T-helper 2 cell (primary cell): ENCODE results near the gene SCNN1G.

Experiments
- DNase-seq, 5 experiments: peaks; one replicate each; pipeline versions ENCODE4 v3.0.0 to v3.0.0-alpha.2; 2012 to 2022

SCNN1G gene

DNA sequence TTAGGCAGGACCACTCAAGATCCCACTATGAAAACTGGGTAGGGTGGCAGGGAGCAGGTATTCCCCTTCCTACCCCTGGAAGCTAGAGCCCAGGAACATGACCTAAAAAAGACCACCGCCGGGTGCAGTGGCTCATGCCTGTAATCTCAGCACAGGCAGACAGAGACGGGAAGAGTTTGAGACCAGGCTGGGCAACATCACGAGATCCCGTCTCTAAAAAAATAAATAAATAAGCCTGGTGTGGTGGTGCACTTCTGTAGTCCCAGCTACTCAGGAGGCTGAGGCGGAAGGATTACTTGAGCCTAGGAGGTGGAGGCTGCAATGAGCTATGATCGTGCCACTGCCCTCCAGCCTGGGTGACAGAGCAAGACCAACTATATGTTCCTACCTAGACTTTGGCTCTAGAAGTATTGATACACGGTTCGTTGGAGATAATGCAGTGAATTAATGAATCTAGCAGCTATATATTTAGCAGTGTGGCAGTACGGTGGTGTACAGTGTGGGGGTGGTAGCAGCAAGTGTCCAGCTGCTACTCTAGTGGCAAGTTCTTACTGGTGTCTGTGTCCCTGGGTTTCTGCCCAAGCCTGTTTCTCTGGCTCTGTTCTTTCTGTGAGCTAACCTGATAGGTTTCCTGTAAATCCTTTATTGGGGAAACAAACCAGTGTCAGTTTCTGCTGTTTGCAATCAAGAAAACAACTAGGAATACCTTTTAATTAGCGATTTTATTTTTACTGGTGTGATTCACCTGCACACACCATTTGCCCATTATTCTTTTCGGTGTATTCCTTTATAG lies 30.0 kb upstream of the SCNN1G start:
- no peak for DNase-seq

DNA sequence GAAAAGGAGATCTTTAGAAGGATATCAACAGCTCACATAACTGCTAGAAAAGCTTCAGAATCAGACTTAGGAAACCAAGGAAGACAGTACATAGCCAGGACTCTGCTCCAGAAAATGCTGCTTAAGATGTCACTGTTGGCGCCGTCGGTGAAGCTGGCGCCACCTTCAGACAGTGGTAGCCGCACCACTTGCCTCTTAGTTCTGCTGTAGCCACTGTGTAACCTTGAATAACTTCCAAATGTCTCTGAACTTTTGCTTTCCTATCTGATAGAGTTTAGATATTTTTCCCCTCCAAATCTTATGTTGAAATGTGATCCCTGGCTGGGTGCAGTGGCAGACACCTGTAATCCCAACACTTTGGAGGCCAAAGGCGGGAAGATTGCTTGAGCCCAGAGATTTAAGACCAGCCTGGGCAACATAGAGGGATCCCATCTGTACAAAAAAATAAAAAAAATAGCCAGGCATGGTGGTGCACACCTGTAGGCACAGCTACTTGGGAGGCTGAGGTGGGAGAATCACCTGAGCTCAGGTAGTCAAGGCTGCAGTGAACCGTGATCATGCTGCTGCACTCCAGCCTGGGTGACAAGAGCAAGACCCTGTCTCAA lies 27.0 kb upstream of the SCNN1G start:
- peak in 1 of 5 experiments; percentile 35 for DNase-seq

DNA sequence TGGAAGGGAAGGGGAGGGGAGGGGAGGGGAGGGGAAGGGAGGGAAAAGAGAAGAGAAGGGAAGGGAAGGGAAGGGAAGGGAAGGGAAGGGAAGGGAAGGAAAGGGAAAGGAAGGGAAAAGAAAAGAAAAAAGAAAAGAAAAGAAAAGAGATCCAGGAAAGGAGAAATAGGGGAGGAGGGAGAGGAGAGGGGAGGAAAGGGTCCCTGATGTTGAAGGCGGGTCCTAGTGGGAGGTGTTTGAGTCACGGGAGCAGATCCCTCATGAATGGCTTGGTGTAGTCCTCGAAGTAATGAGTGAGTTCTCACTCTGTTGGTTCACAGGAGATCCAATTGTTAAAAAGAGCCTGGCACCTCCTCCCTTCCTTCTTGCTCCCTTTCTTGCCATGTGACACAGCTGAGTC lies 26.4 kb upstream of the SCNN1G start:
- DNase-seq: no peak

DNA sequence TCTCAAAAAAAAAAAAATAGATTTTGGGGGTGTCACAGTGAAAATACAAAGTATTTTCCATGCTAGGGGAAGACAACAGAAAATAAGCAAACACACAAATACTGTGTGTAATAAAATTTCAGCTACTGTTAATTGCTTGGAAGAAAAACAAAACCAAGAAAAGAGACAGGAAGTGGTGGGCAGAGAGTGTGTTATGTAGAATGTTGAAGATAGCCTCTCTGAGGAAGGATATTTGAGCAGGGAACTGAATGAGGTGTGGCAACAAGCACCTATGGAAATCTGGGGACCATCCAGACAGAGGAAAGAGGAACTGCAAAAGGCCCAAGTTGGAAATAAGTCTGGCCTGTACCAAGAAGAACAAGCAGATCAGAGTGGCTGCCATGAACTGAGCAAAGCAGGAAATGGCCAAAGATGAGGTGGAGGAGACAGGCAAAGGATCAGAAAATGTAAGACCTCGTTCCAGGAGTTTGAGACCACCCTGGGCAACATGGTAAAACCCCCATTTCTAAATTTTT lies 25.5 kb upstream of the SCNN1G start:
- peak in 1 of 5 experiments; percentile 55 for DNase-seq

DNA sequence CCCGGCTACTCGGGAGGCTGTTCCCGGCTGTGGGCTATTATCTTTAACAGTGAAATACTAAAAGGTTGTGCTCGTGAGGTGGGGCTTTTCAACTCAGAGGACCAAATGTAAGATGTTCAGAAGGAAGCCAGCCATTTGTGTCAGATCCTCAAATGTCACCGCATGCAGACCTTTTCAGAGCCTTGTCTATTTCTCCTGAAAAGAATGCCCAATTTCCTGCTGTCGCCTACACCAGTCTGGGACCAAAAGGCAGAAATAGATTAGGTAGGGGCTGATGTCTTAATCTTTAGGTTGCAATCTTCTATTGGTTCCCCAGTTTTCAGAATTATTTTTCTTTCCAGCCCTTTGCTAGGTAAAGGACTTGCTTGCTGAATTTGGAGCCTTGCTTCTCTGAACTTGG lies 24.4 kb upstream of the SCNN1G start:
- no peak for DNase-seq

DNA sequence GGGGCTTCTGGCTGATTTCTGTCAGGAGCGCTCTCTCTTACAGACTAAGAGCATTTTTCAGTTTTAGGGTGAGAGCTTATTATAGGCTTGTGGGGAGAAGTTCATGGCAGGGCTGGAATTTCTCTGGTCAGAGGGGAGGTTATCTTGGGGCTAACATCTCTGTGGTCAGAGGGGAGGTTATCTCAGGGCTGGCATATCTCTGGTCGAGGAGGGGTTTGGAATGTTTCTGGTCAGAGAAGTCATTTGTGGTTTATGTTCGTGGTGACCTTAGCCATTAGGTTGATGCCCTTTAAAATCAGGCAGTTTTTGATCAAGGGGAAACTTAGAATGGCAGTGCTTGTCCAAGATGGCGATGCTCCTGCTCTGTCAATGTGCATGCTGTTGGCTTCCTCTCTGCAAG lies 22.5 kb upstream of the SCNN1G start:
- no peak for DNase-seq

DNA sequence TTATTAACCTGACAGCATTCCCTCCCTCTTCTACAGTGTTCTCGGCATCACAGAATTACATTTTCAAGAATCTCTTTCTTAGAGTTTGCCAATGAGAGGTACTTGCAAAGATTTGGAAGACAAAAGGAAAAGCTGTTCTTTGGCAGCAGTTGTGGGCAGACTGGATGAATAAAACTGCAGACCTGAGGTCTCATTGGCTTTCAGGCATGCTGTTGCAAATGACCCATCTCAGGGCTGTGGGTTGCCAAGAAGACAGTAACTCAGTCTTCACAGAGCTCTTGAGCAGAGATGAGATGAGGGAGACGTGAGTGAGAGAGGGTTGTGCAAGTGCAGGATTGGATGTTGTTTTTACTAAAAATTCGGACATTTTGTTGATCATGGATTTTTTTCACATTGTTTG lies 22.0 kb upstream of the SCNN1G start:
- DNase-seq: no peak

DNA sequence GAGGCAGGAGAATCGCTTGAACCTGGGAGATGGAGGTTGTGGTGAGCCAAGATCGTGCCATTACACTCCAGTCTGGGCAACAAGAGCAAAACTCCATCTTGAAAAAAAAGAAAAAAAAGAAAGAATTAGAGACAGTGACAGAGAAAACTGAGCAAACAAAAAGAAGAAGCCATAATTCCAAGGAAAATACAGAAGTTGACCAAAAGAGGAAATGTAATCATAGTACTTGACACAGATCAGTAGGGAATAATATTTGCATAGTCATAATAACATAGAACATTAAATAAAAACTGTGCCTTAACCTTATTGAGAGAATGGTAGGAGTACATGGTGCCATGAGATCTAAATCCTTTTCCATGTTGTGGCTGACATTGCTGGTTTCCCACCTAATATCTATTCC lies 18.6 kb upstream of the SCNN1G start:
- no peak for DNase-seq

DNA sequence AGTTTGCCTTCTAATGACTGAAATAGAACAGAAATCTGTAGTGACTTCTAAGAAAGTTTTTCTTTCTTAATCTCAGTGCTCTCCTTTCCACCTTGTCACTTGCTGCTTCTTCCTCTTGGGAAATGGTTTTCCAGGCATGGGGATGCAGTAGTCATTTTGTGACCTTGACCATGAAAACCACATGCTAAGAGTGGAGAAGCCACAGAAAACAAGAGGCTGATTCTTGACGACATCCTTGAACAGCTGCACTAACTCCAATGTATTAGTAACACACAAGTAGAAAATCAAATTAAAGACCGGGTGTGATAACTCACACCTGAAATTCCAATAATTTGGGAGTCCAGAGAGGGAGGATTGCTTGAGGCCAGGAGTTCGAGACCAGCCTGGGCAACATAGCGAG lies 17.8 kb upstream of the SCNN1G start:
- DNase-seq: no peak

DNA sequence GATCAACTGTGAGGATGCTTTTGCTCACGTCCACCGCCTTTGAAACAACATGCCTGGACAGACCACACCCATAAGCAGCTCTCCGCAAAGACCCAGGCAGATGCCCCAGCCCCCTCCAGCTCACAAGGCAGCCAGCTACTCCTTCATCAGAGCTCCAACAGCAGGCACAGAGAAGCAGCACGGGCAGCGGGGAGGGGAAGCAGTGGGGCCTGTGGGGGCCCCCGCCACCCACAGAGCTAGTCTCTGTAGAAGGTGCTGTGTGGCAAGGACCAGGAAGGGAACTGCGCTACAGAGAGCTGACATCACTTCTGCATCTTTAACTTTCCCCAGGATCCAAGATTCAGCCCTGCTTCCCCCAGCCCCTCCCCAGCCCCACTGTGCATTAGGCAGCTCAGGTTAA lies 10.0 kb upstream of the SCNN1G start:
- no peak for DNase-seq

DNA sequence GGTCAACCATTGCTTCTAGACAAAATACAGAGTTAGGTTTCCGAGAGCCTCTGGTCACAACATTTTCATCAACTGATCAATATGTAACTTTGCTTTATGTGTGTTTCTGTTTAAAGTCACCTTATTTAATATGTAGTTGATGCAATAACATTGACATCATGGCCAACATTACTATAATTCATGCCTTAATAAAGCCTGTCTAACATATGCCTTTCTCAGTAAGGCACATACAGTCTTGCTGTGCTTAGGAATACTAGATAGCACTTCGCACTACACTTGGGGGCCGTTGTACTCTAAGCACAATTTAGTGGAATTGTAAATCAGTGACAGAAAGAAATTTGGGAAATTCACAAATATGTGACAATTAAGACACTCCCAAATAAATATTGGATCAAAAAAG lies 9.6 kb upstream of the SCNN1G start:
- no peak for DNase-seq

DNA sequence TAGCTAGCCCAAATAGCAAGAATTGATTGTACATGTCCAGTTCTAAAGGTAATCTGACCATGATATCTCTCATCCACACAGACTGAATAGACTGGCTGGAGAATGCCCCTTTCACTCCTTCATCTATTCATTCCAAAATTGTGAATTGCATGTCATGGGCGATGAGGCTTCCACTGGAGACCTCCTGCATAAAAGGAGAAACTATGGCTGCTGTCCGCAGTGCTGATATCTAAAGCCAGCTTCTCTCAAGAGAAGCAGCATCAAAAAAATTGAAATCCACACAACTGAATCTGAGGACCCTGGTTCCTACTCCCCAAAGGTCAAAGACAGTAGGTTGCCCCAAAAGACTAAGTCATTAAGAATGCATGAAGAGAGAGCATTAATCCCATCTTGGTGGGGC lies 7.9 kb upstream of the SCNN1G start:
- no peak for DNase-seq

DNA sequence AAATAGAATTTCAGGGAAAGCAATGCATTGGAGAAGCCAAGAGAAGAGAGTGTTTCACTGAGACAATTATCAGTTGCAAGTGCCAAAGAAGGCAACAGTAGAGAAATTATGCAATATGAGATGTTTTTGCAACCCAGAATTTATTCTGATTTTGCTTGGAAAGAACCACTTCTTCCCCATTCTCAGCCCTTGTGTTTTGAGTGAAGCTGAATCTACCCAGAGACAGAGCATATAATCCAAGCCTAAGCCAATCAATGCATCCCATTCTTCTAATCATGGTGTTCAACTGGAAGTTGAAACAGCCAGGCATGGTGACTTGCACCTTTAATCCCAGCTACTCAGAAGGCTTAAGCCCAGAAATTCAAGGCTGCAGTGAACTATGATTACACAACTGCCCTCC lies 6.9 kb upstream of the SCNN1G start:
- no peak for DNase-seq

DNA sequence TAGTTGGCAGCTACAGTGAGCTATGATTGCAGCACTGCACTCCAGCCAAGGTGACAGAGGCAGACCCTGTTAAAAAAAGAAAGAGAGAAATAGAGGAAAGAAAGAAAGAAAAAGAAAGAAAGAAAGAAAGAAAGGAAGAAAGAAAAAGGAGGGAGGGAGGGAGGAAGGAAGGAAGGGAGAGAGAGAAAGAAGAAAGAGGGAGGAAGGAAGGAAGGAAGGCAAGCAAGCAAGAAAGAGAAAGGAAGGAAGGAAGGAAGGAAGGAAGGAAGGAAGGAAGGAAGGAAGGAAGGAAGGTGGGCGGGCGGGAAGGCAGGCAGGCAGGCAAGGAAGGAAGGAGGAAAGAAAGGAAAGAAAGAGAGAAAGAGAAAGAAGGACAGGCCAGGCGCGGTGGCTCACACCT lies 1.0 kb upstream of the SCNN1G start:
- DNase-seq: no peak

DNA sequence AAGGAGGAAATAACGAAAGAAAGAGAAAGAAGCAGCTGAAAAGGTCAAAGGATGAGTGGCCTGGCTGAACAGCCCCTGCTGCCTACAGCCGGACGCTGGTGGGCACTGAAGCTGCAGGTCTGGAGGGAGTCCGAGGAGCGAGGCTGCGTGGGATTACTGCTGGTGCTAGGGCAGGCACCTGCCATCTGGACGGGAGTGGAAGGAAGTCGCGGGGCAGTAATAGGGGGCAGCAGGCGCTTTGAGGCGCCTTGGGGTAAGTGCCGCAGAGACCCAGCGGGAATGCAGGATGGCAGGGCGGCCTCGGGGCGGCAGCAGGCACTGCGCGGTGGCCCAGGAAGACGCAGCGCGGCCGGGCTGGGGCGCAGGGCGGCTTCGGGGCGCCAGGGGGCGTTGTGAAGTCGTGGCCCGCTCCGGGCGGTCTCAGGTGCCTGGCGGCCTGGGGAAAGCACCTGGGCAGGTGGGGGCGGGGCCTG lies 303 bp upstream of the SCNN1G start:
- peak; percentile 30 to 79 (median 45) for DNase-seq

DNA sequence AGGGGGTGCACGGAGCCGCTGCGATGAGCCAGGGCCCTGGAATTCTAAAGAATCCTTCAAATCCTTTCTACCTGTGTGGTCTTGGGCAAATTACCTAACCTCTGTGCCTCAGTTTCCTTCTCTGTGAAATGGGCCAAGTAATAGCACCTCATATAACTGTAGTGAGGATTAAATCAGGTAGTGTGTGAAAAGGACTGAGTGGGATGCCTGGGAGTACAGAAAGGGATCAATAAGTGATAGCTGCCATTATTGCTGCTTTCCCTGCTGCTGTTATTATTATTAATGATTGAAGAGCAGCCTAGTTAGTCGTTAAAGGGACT lies 958 bp downstream of the SCNN1G start:
- no peak for DNase-seq

DNA sequence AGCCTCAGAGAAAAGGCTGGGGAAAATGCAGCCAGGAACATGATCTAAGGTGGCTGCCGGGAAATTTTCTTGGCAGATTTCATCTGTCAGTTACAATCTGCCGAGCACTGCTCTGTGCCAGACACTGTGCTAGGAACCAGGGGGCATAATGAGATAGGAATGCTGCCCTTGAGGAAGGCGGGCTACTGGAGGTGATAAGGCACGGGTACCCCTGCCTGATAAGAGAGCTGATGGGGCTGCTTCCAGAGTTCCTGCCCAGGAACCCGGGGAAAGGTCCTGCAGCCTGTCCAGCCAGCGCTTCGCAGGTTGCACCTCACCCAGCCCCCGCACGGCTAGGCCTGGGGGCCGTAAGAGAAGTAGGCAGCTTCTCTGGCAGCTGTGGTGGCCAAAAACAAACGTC lies 3.1 kb downstream of the SCNN1G start:
- DNase-seq: no peak

DNA sequence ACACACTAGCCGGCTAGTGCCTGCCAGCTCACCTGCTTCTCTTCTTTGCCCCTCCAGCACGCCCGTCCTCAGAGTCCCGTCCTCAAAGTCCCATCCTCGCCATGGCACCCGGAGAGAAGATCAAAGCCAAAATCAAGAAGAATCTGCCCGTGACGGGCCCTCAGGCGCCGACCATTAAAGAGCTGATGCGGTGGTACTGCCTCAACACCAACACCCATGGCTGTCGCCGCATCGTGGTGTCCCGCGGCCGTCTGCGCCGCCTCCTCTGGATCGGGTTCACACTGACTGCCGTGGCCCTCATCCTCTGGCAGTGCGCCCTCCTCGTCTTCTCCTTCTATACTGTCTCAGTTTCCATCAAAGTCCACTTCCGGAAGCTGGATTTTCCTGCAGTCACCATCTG lies 3.6 kb downstream of the SCNN1G start:
- no peak for DNase-seq

DNA sequence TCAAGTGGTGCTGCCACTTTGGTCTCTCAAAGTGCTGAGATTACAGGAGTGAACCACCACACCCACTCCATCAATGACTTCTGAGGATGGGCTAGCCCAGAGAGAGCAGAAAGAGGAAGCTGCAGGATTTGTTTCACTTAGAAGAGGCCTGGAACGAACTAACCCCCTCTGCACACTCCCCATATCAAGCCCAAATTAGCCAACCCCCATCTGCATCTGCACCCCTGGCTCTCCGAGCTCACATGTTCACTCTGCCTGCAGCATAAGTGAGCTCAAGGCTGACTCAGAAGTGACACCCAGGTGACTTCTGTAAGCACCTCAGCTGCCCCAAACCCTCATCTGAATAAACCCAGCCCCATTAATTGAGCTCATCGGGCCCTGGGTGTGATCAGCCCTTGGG lies 4.8 kb downstream of the SCNN1G start:
- no peak for DNase-seq

DNA sequence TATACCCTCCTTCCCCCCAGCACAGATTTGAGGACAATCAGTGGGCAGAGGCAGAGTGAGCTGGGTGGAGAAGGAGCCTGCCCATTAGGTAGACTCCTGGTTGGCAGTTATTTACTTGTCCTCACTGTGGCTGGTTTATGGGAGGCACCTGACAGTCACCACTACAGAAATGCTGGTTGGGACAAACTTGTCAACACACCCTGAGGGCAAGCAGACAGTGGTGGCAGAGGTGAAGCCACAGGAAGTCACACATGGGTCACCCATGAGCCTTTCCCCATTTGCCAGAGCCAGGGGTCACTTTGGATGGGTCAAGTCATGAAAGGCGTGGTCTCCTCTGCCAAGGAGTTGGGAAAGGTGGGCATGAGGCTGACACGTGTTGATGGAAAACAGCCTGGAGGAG lies 6.4 kb downstream of the SCNN1G start:
- DNase-seq: no peak

DNA sequence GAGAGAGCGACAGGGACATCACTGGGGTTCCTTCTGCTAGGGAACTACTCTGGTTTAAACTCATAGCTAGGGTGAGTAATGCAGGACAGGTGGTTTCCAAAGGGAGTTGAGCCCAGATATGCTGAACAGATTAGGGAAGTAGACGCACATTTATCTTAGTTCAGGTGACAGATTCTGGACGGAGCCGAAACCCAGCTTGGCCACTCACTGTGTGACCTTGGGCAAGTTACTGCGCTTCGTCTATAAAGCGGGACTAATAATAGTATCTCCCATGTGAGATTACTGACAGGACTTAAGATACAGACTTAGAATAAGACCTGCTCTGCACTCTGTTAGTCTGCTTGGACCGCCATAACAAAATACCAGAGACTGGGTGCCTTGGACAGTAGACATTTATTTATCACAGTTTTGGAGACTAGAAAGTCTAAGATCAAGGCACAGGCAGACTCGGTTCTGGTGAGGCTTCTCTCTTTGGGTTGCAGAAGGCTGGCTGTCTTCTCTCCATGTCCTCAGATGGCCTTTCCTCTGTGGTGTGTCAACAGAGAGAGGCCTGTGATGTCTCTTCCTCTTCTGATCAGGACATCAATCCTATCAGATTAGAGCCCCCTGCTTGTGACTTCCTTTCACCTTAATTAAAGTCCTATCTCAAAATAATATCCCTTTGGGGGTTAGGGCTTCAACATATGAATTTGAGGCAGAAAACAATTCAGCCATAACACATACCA lies 12.1 kb downstream of the SCNN1G start:
- DNase-seq: no peak

DNA sequence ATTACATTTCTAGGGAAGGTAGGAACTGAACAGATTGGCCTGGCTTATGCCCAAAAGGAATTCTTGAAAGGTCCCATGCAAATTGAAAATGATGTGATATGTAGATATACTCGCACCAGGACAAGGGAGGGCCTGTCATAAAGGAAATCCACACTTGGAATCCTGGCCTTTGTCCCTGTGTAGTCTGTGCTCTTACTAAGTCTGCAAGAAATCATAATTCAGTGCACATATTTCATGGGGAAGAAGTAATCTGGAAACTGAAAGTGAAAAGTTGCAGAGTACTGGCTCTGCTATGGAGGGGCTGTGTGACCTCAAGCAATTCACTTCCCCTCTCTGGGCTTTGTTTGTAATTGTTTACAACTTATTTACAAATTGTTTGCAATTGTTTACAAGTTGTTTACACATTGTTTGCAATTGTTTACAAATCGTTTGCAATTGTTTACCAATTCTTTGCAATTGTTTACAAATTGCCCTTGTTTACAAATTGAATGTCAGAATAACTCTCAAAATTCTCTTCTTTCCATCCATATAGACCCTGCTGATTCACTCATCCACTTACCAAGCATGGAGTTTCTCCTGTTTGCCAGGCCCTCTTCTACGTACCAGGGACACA lies 12.9 kb downstream of the SCNN1G start:
- DNase-seq: no peak

DNA sequence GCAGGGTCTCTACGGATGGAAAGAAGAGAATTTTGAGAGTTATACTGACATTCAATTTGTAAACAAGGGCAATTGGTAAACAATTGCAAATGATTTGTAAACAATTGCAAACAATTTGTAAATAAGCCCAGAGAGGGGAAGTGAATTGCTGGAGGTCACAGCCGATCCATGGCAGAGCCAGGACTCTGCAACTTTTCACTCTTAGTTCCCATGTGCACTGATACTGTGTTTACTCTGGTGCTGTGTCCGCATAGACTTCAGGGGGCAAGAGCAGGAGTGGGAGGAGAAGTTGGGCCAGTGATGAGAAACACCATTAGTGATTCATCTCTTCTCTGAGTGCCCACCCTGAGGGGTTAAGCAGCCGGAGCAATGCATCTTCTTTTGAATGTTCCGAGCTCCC lies 14.0 kb downstream of the SCNN1G start:
- DNase-seq: no peak

DNA sequence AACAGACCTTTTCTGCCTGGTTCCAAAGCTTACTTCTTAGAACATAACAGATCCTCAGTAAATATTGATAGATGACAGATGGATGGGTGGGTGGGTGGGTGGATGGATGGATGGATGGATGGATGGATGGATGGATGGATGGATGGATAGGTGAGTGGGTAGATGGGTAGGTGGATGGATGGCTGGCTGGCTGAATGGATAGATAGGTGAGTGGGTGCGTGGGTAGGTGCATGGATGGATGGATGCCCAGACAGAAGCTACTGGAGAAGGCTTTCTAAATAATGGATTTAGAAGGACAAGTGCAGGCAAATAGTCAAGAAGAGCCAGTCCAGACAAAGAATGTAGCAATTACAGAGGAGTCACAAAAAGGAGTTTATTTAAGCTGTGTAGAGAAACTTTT lies 19.6 kb downstream of the SCNN1G start:
- no peak for DNase-seq
